Osteocyte (in vitro differentiated cells): ENCODE measurements around the gene CNTNAP2. TPM values are rescaled to one million over a fixed set of nuclear protein-coding genes. Genes with fewer than 3 reads are reported as not detected.
"Not testable (repeated sequence)": the region's sequence is repeated elsewhere in the genome, so short reads cannot be mapped to it uniquely, and the experiment has no call there.

Experiments used
- DNase-seq: peaks from one replicate; pipeline ENCODE4 v3.0.0; 2021; ENCODE audit warnings: mixed read lengths; ENCODE audit not compliant: unreplicated experiment; ENCODE audit errors: extremely low spot score
- H3K27ac Mint-ChIP-seq: one replicate; pipeline ENCODE4 v1.8.0; 2021; ENCODE audit warnings: mild to moderate bottlenecking, mixed read lengths; ENCODE audit not compliant: unreplicated experiment
- H3K27me3 Mint-ChIP-seq: one replicate; pipeline ENCODE4 v1.8.0; 2021; ENCODE audit warnings: mixed read lengths; ENCODE audit not compliant: unreplicated experiment
- H3K36me3 Mint-ChIP-seq: one replicate; pipeline ENCODE4 v1.8.0; 2021; ENCODE audit warnings: mixed read lengths; ENCODE audit not compliant: unreplicated experiment
- H3K4me1 Mint-ChIP-seq: one replicate; pipeline ENCODE4 v1.8.0; 2021; ENCODE audit warnings: mixed read lengths; ENCODE audit not compliant: unreplicated experiment
- H3K4me3 Mint-ChIP-seq: one replicate; pipeline ENCODE4 v1.8.0; 2021; ENCODE audit warnings: mild to moderate bottlenecking, moderate library complexity, mixed read lengths; ENCODE audit not compliant: unreplicated experiment
- H3K9me3 Mint-ChIP-seq: one replicate; pipeline ENCODE4 v1.8.0; 2021; ENCODE audit warnings: mixed read lengths; ENCODE audit not compliant: unreplicated experiment
- CTCF ChIP-seq: fragments of 200-600 bp; sonication (generic); IDR thresholded peaks from 2 replicates; pipeline ENCODE4 v1.5.0; 2021; ENCODE audit warnings: antibody characterized with exemption, mild to moderate bottlenecking, moderate library complexity
- total RNA-seq: library from RNA; stranded (reverse); gene quantifications from 2 replicates; pipeline ENCODE4 v1.2.1, GENCODE V29; 2021

CNTNAP2 gene
- total RNA-seq, 1 donor from 2014 or later = 1.4 TPM

GRCh38 chr7:147586526-147586925 lies 1469.9 kb downstream of the CNTNAP2 start:
- no peaks in the 10 kb centered on the region for H3K27me3 Mint-ChIP-seq
- no peak for TF ChIP-seq CTCF
- DNase-seq = no peak
- H3K9me3 Mint-ChIP-seq = no peaks in the 10 kb centered on the region
- H3K4me3 Mint-ChIP-seq = no peak overlapping the region
- no peaks in the 10 kb centered on the region for H3K36me3 Mint-ChIP-seq
- no peaks in the 10 kb centered on the region for H3K4me1 Mint-ChIP-seq
- no peak overlapping the region for H3K27ac Mint-ChIP-seq

GRCh38 chr7:147593271-147594057 lies 1476.9 kb downstream of the CNTNAP2 start:
- H3K4me1 Mint-ChIP-seq = no peaks in the 10 kb centered on the region
- no peak for TF ChIP-seq CTCF
- no peak for DNase-seq
- no peak overlapping the region for H3K27ac Mint-ChIP-seq
- no peaks in the 10 kb centered on the region for H3K9me3 Mint-ChIP-seq
- H3K27me3 Mint-ChIP-seq = no peaks in the 10 kb centered on the region
- H3K36me3 Mint-ChIP-seq = no peaks in the 10 kb centered on the region
- H3K4me3 Mint-ChIP-seq = no peak overlapping the region

GRCh38 chr7:147595042-147595441 lies 1478.4 kb downstream of the CNTNAP2 start:
- Mint-ChIP-seq H3K9me3 (peaks cover 3% of the 10 kb centered on the region), H3K27ac (no peak overlapping the region), H3K4me1 (no peaks in the 10 kb centered on the region), H3K4me3 (no peak overlapping the region), H3K27me3 (no peaks in the 10 kb centered on the region), H3K36me3 (no peaks in the 10 kb centered on the region)
- DNase-seq = no peak
- no peak for TF ChIP-seq CTCF

GRCh38 chr7:147598687-147599086 lies 1482.1 kb downstream of the CNTNAP2 start:
- not testable (repeated sequence) for H3K36me3 Mint-ChIP-seq, H3K4me3 Mint-ChIP-seq, H3K27ac Mint-ChIP-seq, H3K9me3 Mint-ChIP-seq, H3K4me1 Mint-ChIP-seq, DNase-seq, H3K27me3 Mint-ChIP-seq

- Mint-ChIP-seq H3K4me1 (peaks cover 2% of the 10 kb centered on the region), H3K9me3 (no peaks in the 10 kb centered on the region), H3K27me3 (no peaks in the 10 kb centered on the region), H3K36me3 (no peaks in the 10 kb centered on the region), H3K27ac (no peak overlapping the region), H3K4me3 (no peak overlapping the region)
- TF ChIP-seq CTCF = no peak
- DNase-seq = no peak
These were observed 1488.7 kb downstream of the CNTNAP2 start for GRCh38 chr7:147605323-147605722.
